ENCODE measurements around the gene LPIN1. TPM values are rescaled to one million over a fixed set of nuclear protein-coding genes. Genes with fewer than 3 reads are reported as not detected.

The LPIN1 gene
- total RNA-seq, 2 donors from 2014 or later = 38.7 to 69.1 TPM

DNA sequence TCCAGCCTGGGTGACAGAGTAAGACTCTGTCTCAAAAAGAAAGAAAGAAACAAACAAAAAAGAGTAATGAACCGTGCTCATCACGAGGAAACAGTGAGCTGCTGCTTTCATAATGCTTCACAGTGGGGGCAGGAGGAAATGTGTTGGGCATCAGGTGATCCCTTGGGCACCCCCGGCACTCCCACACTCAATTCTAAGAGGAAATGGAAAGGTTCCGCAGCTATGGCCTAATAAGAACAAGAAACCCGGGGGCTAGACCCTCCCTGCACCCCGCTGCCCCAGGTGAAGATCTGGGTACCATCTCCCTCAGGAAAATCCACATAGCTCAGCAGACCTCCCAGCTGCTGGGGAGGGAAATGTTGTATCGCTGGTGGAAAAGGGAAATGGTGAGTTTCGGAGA is 118.9 kb downstream of the LPIN1 start:
- no peak for DNase-seq
- intact Hi-C loops (cut with DNase I) = loop anchor here (10.0 kb wide), 4 partner anchors 309 to 1139 kb away; partner anchors contain the start of gene TRIB2 (in 1 of the 2)

DNA sequence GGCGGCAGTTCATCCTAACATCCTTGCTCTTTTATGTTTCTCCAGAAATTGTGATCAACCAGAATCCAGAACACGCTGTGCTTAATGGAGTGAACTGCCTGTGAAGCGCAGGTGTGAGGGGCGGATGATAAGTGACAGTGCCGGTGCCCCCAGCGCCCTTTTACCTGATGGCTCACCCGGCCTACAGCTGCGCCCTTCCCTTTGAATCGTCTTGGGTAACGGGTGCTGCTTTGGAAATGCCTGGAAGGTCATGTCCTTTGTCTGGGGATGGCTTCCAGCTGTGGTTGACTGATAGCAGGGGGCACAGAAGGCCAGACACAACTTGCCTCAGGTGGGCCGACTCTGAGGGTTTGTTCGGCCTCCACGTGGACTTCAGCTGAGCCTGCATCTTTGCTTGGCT is 119.4 kb downstream of the LPIN1 start:
- DNase-seq = no peak
- ATAC-seq = no peak
- intact Hi-C loops (cut with DNase I) = loop anchor here (10.0 kb wide), 4 partner anchors 309 to 1139 kb away; partner anchors contain the start of gene TRIB2 (in 1 of the 2)

More for the DNA sequence above, 118.9 kb downstream of the LPIN1 start:
- ATAC-seq = no peak

GRCh38 chr2:11866358-11867335 is 120.2 kb downstream of the LPIN1 start:
- DNase-seq = no peak
- ATAC-seq = no peak
- intact Hi-C loops (cut with DNase I) = loop anchor here (10.0 kb wide), 4 partner anchors 308 to 1138 kb away; partner anchors contain the start of gene TRIB2 (in 1 of the 2)

DNA sequence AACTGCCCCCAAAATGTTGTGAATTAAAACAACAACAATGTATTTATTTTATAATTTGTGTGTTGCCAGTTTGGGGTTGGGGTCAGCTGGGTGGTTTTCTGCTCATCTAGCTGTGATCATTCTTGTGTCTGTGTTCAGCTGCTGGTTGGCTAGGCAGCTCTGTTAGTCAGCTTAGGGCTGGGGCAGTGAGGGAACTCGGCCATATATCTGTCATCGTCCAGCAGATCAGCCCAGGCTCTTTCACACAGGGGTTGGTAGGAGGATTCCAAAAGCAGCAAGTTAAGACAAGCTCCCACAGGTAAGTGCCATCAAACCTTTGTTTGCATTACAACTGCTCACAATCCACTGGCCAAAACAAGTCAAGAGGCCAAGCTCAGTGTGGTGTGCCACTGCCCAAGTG is 121.5 kb downstream of the LPIN1 start:
- no peak for DNase-seq
- intact Hi-C loops (cut with DNase I) = loop anchor here (10.0 kb wide), 4 partner anchors 307 to 1137 kb away; partner anchors contain the start of gene TRIB2 (in 1 of the 2)
- no peak for ATAC-seq

- ATAC-seq (no peak), DNase-seq (no peak)
- intact Hi-C loops (cut with DNase I) = loop anchor here (10.0 kb wide), 4 partner anchors 305 to 1135 kb away; partner anchors contain the start of gene TRIB2 (in 1 of the 2)
Measured at GRCh38 chr2:11869391-11869991, 123.1 kb downstream of the LPIN1 start.

DNA sequence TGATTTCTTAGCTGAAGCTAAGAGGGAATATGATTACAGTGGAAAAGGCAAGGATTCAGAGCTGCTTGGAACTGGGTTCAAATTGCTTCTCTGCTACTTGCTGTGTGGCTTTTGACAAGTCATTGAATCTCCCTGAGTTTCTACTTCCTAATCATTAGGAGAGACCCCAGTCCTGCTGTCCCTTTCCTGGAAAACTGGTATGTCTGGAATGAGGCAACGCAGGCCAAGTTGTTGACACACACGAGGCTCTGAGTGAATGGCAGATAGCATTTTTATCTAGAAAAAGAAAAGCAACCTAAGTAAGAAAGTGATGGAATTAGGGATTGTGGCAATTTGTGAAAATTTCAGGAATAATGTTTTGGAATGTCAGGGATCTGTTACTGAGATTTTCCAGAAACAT is 123.6 kb downstream of the LPIN1 start:
- ATAC-seq = no peak
- intact Hi-C loops (cut with DNase I) = no loop called here
- DNase-seq = no peak

DNA sequence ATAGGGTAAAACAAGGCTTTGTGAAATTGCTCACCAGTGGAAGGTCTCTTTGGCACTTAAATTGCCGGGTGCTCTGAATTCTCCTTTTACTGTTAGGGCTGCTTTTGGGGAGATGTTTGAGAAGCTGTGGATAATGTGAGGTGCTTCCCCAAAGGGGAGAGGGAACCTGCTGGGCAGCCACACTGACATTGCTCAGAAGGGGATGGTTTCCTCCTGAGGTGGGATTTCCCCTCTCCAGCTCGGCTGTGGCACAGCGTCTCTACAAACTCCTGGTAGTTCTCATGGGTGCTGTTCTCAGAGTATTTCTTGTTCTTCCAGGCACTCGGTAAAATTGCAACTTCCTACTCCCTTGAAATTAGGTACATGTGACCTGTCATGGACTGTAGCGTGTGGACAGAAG is 124.2 kb downstream of the LPIN1 start:
- ATAC-seq (no peak), DNase-seq (no peak)
- intact Hi-C loops (cut with DNase I) = no loop called here

DNA sequence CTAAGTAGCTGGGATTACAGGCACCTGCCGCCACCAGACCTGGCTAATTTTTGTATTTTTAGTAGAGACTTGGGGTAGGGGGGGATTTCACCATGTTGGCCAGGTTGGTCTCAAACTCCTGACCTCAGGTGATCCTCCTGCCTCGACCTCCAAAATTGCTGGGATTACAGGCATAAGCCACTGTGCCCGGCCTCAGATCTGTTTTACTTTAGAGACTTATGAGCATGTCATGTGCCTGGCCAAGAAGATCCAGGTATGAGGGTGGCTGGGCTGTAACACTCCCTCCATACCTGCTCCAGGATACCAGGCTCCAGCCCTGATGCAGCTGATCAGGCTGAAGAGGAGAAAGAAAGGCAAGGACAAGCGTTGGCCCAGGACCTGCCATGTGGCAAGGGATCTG is 125.0 kb downstream of the LPIN1 start:
- ATAC-seq (no peak), DNase-seq (no peak)
- intact Hi-C loops (cut with DNase I) = no loop called here

GRCh38 chr2:11872247-11872947 is 126.0 kb downstream of the LPIN1 start:
- intact Hi-C loops (cut with DNase I) = no loop called here
- DNase-seq = no peak
- ATAC-seq = no peak

- no peak for ATAC-seq
- DNase-seq = no peak
- intact Hi-C loops (cut with DNase I) = no loop called here
Measured at GRCh38 chr2:11872948-11873269, 126.5 kb downstream of the LPIN1 start.

DNA sequence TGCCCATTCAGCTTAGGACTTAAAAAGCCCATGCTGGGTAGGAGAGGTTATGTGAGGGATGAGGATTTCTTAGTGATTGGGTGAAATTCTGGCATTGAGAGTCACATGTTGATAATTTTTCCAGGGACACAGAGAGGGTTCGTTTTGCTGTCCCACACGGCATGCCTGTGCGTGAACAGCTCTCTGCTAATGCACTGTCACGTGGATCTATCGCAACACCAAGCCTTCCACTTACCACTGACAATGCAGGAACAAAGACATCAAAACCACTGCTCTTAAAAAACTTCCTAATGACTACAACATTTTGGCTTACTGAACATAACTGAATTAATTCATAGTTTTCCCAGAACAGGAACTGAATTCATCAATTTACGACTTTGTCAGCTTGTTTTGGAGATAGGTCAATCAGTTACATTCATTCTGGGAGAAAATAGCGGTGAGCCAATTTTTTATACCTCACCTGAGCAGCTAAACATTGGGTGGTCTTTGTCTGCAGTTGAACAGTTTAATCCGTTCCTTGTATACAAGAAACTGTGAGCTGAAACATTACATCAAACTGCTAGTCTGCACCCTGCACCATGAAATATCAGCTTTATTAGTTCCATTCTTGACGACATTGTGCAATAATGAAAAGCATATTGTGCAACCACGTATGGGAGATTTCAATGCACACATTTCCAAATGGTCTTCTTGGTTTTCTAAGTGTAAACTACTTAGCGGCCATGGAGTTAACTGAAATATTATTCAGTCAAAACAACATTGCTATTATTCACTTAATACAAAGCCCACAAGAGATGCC is 127.1 kb downstream of the LPIN1 start:
- no peak for DNase-seq
- ATAC-seq = no peak

GRCh38 chr2:11874861-11875260 is 128.4 kb downstream of the LPIN1 start:
- intact Hi-C loops (cut with DNase I) = no loop called here
- no peak for ATAC-seq
- no peak for DNase-seq

More for the DNA sequence above, 127.1 kb downstream of the LPIN1 start:
- intact Hi-C loops (cut with DNase I) = no loop called here

DNA sequence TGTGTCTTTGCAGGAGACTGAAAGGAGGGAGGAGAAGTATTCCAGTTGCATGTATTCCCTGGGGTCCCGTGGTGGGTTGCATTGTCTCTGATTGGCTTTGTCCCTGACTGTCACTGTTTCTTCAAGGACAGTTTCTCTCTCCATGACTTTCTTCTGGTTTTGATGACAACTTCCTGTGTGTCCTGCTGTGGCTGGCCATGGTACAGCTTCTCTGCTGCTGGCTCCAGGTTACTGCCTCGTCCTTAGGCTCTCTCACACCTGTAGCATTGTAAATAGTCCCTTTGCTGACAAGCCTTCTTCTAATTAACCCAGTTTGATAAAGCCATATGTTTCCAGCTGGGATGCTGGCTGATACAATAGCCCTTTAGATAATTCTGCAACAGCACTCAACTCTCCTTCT is 129.0 kb downstream of the LPIN1 start:
- intact Hi-C loops (cut with DNase I) = no loop called here
- DNase-seq (no peak), ATAC-seq (no peak)

- no peak for ATAC-seq
- intact Hi-C loops (cut with DNase I) = no loop called here
- DNase-seq = no peak
Measured at GRCh38 chr2:11876436-11876835, 130.0 kb downstream of the LPIN1 start.

DNA sequence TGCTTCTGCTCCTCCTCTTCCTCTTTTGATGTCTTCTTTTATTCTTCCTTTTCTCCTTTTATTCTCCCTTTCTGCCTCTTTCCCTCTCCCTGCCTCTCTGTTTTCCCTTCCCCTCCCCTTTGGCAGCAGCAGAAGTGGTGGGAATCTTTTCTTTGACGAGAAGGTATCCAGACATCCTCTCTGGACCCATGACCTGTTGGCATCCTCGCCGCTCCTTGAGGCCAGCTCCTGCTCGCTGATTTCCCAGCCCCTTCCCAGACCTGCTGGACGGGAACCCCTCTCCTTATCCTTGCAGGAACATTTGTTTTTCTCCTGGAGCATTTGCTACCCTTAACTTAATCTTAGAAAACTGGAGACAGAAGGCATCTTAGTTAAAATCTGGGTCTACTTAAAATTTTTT is 130.5 kb downstream of the LPIN1 start:
- DNase-seq (no peak), ATAC-seq (no peak)
- intact Hi-C loops (cut with DNase I) = no loop called here

Measured in left cardiac atrium (tissue), 4 donors.